BLaER1 (cell line): Measurements from ENCODE around the gene UGP2.
"Not testable (repeated sequence)": the region's sequence is repeated elsewhere in the genome, so short reads cannot be mapped to it uniquely, and the experiment has no call there.

ENCODE experiments used
- H3K27ac ChIP-seq: shearing (Covaris generic); formaldehyde crosslinking; 2 replicates; pipeline ENCODE4 v1.8.1; 2022
- H3K27me3 ChIP-seq: shearing (Covaris generic); formaldehyde crosslinking; 2 replicates; pipeline ENCODE4 v1.8.1; 2022
- H3K36me3 ChIP-seq: shearing (Covaris generic); formaldehyde crosslinking; 2 replicates; pipeline ENCODE4 v1.8.1; 2022
- H3K4me1 ChIP-seq: shearing (Covaris generic); formaldehyde crosslinking; 2 replicates; pipeline ENCODE4 v1.8.1; 2022
- H3K4me2 ChIP-seq: shearing (Covaris generic); formaldehyde crosslinking; 2 replicates; pipeline ENCODE4 v1.8.1; 2022
- H3K4me3 ChIP-seq: shearing (Covaris generic); formaldehyde crosslinking; 2 replicates; pipeline ENCODE4 v1.8.1; 2022
- H3K9ac ChIP-seq: shearing (Covaris generic); formaldehyde crosslinking; 2 replicates; pipeline ENCODE4 v1.8.1; 2022
- H3K9me3 ChIP-seq: shearing (Covaris generic); formaldehyde crosslinking; 2 replicates; pipeline ENCODE4 v1.8.1; 2022
- H4K20me1 ChIP-seq: shearing (Covaris generic); formaldehyde crosslinking; 2 replicates; pipeline ENCODE4 v1.8.1; 2022
- Cebpa-rat ChIP-seq: shearing (Covaris generic); IDR thresholded peaks from 2 replicates; pipeline ENCODE4 v1.8.1; 2022

UGP2 gene

DNA sequence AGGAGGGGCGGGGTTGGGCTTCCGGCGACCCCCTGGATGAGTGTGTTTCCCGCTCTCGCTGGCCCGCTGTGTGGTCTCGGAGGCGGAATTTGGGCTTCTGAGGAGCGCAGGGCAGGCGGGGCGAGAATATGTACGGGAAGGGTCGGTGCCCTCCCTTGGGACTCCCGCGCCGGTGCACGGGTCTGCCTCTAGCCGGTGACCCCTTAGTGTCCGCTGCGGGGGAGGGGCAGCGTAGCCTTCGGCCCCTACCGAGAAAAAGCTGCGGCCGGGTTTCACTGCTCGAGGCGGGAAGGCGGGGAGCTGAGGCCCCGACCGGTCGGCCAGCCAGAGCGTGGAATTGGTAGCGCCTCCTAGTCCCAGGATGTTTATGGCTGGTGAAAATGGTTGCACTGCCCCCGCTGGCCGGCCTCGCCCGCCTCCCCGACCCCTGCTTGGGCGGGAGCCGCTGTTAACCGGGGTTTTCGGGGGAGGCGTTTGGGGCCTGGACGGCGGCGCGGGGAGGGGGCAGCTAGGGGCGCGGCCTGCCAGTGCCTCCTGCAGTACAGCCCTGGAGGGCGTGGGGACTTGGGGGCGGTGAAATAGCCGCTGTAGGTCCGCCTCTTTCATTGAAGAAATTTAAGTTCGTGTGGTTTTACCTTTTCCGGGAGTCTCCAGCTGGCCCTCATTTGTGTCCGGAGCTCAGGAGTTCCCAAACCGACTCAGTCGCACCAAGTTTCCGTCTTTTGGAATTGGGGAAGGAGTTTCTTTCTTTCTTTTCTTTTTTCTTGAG, at the start of gene UGP2:
Gene UGP2 (plus strand): TSS at position 643 of the 769 bp plus-strand sequence. CDS start 290 bp downstream, outside the sequence.
- Histone ChIP-seq H3K4me1 (peaks cover 50% of the 10 kb centered on the region), H3K36me3 (no peaks in the 10 kb centered on the region), H4K20me1 (peaks cover 39% of the 10 kb centered on the region), H3K4me3 (peak within 1 kb of the TSS; percentile 85), H3K27me3 (no peaks in the 10 kb centered on the region), H3K9me3 (no peaks in the 10 kb centered on the region), H3K9ac (peak within 1 kb of the TSS; percentile 96), H3K4me2 (peak within 1 kb of the TSS; percentile 89), H3K27ac (peak within 1 kb of the TSS; percentile 96)
- no peak for TF ChIP-seq Cebpa-rat

DNA sequence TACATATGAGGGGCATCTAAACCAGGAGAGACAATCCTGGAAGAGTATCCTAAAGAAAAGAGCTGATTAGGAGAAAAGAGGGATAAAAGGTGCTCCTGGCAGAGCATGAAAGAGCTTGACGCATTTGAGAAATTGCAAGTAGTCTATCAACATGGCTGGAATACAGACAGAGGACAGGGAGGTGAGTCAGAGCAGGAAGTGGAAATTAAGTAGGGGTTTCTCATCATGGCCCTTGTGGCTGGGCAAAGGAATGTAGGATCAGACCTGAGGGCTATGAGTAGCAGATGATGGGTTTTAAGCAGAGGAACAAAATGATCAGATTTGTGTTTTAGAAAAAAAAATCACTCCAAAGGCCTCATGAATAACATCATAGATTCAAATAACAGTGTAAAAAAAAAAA, 49.2 kb upstream of the UGP2 start:
- TF ChIP-seq Cebpa-rat, result no peak
- no peaks in the 10 kb centered on the region for H4K20me1 ChIP-seq
- H3K27ac ChIP-seq, result no peak overlapping the region
- no peaks in the 10 kb centered on the region for H3K4me1 ChIP-seq
- H3K4me3 ChIP-seq, result no peak overlapping the region
- H3K4me2 ChIP-seq, result no peak overlapping the region
- H3K9ac ChIP-seq, result no peak overlapping the region
- H3K27me3 ChIP-seq, result no peaks in the 10 kb centered on the region
- no peaks in the 10 kb centered on the region for H3K9me3 ChIP-seq
- no peaks in the 10 kb centered on the region for H3K36me3 ChIP-seq

DNA sequence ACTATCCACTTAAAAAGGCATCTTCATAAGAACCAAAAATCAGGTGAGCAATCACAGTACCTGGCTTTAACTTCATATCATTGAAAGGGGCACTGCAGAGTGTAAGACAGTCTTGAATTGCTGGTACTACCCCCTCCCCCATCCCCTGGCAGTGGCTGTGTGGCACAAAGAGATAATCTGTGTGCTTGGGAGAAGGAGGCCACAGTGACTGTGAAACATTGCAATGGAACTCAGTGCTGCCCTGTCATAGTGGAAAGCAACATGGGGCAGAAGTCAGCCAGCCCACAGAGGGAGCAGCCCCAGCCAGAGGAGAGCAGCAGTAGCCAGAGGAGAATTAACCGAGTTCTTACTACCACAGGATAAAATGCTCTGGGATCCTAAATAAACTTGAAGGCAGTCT, 45.3 kb upstream of the UGP2 start:
- no peaks in the 10 kb centered on the region for H3K36me3 ChIP-seq
- H4K20me1 ChIP-seq, result no peaks in the 10 kb centered on the region
- TF ChIP-seq Cebpa-rat, result no peak
- peaks cover 4% of the 10 kb centered on the region; the same call in 1 of the 2 replicates for H3K9me3 ChIP-seq
- H3K27ac ChIP-seq, result no peak overlapping the region
- H3K4me1 ChIP-seq, result no peaks in the 10 kb centered on the region
- H3K9ac ChIP-seq, result no peak overlapping the region
- no peak overlapping the region for H3K4me2 ChIP-seq
- H3K27me3 ChIP-seq, result no peaks in the 10 kb centered on the region
- no peak overlapping the region for H3K4me3 ChIP-seq

DNA sequence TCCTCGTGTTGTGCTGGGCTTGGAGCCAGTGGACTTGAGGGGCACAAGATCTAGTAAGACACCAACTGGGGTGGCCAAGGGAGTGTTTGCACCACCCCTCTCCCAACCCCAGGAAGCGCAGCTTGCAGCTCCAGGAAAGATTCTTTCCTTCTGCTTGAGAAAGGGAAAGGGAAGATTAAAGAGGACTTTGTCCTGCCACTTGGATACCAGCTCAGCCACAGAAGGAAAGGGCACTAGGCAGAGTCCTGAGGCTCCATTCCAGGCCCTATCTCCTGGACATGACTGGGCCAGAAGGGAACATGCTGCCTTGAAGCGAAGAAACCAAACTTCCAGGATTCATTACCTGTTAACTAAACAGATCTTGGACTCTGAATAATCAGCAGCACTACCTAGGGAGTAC, 44.9 kb upstream of the UGP2 start:
- no peak overlapping the region for H3K9ac ChIP-seq
- H3K9me3 ChIP-seq, result peaks cover 7% of the 10 kb centered on the region; the same call in 1 of the 2 replicates
- no peak for TF ChIP-seq Cebpa-rat
- no peaks in the 10 kb centered on the region for H3K27me3 ChIP-seq
- H3K4me3 ChIP-seq, result no peak overlapping the region
- no peaks in the 10 kb centered on the region for H3K4me1 ChIP-seq
- H3K4me2 ChIP-seq, result no peak overlapping the region
- H3K27ac ChIP-seq, result no peak overlapping the region
- no peaks in the 10 kb centered on the region for H4K20me1 ChIP-seq
- no peaks in the 10 kb centered on the region for H3K36me3 ChIP-seq

DNA sequence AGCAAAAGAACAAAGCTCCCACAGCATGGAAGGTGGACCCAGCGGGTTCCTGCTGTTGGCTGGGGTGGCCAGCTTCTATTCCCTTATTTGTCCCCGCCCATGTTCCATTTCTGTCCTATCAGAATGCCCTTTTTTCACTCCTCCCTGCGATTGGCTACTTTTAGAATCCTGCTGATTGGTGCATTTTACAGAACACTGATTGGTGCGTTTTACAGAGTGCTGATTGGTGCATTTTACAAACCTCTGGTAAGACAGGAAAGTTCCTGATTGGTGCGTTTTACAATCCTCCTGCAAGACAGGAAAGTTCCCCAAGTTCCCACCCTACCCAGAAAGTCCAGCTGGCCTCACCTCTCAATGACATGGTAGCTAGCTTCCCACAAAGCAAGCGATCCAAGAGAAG, 40.2 kb upstream of the UGP2 start:
- Histone ChIP-seq H3K9ac (no peak overlapping the region), H3K27ac (no peak overlapping the region), H3K4me3 (no peak overlapping the region), H3K27me3 (no peaks in the 10 kb centered on the region), H3K9me3 (peaks cover 17% of the 10 kb centered on the region), H3K4me2 (no peak overlapping the region), H4K20me1 (no peaks in the 10 kb centered on the region), H3K4me1 (no peaks in the 10 kb centered on the region), H3K36me3 (no peaks in the 10 kb centered on the region)
- no peak for TF ChIP-seq Cebpa-rat

DNA sequence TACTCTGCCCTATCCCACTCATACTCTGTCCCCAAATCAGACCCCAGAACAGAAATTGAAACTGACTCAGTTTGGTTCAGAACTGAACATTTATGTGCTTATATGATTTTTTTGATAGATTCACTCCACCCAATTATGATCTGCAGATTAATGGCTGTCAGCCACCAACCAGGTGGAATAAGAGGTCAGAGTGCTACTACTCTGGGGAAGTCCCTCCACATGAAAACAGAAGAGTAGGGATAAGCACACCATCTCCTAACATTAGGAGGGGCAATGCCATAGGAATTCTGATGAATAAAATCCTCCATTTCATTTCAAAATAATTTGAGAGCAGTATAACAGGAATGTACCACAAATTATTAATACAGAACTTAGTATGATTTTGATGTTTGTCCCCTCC, 36.3 kb upstream of the UGP2 start:
- no peaks in the 10 kb centered on the region for H3K27me3 ChIP-seq
- H3K9ac ChIP-seq, result no peak overlapping the region
- no peak for TF ChIP-seq Cebpa-rat
- H3K27ac ChIP-seq, result no peak overlapping the region
- no peaks in the 10 kb centered on the region for H4K20me1 ChIP-seq
- no peak overlapping the region for H3K4me2 ChIP-seq
- H3K4me3 ChIP-seq, result no peak overlapping the region
- H3K4me1 ChIP-seq, result no peaks in the 10 kb centered on the region
- H3K9me3 ChIP-seq, result peaks cover 32% of the 10 kb centered on the region
- no peaks in the 10 kb centered on the region for H3K36me3 ChIP-seq

DNA sequence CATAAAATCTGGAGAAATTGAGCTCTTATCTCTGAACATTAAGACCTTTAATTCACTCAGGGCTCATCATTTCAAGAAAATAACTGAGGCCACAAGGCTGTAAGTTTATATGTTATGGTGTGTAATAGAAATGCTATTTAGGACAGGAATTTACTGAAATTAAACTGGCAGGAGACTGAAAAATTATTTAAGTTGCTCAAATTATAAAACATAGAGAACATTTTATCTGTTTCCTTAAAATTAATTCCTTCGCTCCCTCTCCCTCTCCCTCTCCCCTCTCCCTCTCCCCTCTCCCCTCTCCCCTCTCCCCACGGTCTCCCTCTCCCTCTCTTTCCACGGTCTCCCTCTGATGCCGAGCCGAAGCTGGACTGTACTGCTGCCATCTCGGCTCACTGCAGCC, 33.7 kb upstream of the UGP2 start:
- not testable (repeated sequence) for H3K27ac ChIP-seq, H3K4me1 ChIP-seq, H3K9ac ChIP-seq, H3K27me3 ChIP-seq, H3K4me2 ChIP-seq, H4K20me1 ChIP-seq, H3K4me3 ChIP-seq, H3K36me3 ChIP-seq
- H3K9me3 ChIP-seq, result peaks cover 25% of the 10 kb centered on the region

DNA sequence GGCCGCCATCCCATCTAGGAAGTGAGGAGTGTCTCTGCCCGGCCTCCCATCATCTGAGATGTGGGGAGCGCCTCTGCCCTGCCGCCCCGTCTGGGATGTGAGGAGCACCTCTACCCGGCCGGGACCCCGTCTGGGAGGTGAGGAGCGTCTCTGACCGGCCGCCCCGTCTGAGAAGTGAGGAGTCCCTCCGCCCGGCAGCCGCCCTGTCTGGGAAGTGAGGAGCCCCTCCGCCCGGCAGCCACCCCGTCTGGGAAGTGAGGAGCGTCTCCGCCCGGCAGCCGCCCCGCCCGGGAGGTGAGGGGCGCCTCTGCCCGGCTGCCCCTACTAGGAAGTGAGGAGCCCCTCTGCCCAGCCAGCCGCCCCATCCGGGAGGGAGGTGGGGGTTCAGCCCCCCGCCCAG, 32.8 kb upstream of the UGP2 start:
- not testable (repeated sequence) for H3K9ac ChIP-seq, H3K27ac ChIP-seq, H3K4me1 ChIP-seq, H3K4me3 ChIP-seq, H3K4me2 ChIP-seq, H4K20me1 ChIP-seq, H3K27me3 ChIP-seq, H3K36me3 ChIP-seq
- peaks cover 25% of the 10 kb centered on the region for H3K9me3 ChIP-seq

DNA sequence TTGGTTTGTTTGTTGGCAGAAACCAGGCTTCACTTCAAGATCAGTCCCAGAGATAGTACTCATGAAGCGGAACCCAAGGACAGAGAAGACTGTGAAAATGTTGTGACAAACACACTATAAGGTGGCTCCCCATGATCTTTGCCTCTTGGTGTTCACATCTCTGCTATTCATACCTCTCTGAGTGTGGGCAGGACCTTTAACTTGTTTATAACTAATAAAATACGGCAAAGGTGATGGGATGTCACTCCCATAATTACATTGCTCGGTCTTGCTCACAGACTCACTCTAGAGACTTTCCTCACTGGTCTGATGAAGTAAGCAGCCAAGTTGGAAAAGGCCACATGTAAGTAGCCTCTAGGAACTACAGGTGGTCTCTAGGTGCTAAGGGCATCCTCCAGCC, 30.6 kb upstream of the UGP2 start:
- Histone ChIP-seq H3K36me3 (no peaks in the 10 kb centered on the region), H3K9me3 (peaks cover 19% of the 10 kb centered on the region), H3K27me3 (no peaks in the 10 kb centered on the region), H3K9ac (no peak overlapping the region), H3K4me2 (no peak overlapping the region), H3K4me1 (no peaks in the 10 kb centered on the region), H3K27ac (no peak overlapping the region), H4K20me1 (no peaks in the 10 kb centered on the region), H3K4me3 (no peak overlapping the region)
- no peak for TF ChIP-seq Cebpa-rat

DNA sequence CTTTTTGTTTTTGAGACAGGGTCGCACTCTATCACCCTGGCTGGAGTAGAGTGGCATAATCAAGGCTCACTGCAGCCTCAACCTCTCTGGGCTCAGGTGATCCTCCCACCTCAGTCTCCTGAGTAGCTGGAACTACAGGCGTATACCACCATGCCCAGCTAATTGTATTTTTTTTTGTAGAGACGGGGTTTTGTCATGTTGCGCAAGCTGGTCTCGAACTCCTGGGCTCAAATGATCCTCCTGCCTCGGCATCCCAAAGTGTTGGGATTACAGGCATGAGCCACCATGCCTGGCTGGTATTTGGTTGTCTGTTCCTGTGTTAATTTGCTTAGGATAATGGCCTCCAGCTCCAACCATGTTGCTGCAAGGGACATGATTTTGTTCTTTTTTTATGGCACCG, 29.8 kb upstream of the UGP2 start:
- not testable (repeated sequence) for H3K27me3 ChIP-seq, H3K4me3 ChIP-seq, H3K4me2 ChIP-seq, H3K9ac ChIP-seq, H3K36me3 ChIP-seq, H3K4me1 ChIP-seq, H3K27ac ChIP-seq, H4K20me1 ChIP-seq
- peaks cover 14% of the 10 kb centered on the region for H3K9me3 ChIP-seq

DNA sequence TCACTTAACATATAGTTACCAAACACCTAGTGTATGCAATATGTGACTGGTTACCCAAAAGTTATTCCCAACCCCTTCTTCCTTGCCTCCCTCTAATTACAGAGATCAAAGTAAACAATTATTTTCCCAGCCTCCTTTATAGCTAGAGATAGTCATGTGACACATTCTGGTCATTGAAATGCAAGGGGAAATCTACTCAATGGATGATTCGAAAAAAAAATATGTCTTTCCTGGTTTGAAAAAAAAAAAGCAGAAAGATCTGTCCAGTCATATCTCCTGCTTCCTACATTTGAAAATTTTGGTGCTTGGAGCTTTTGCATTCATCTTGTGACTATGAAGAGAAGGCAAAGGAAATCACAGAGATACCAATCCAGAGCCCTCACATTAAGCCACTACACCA, 27.6 kb upstream of the UGP2 start:
- no peak overlapping the region for H3K4me2 ChIP-seq
- TF ChIP-seq Cebpa-rat, result no peak

More for the DNA sequence above, 27.6 kb upstream of the UGP2 start:
- Histone ChIP-seq H3K27me3 (no peaks in the 10 kb centered on the region), H3K9me3 (peaks cover under 1% of the 10 kb centered on the region; the same call in 1 of the 2 replicates), H4K20me1 (no peaks in the 10 kb centered on the region), H3K27ac (no peak overlapping the region), H3K36me3 (no peaks in the 10 kb centered on the region), H3K4me1 (no peaks in the 10 kb centered on the region), H3K9ac (no peak overlapping the region), H3K4me3 (no peak overlapping the region)
